DOHH2 (cell line): Measurements from ENCODE around the gene DAAM1.

Source experiments
- EZH2phosphoT487 ChIP-seq: fragments of 200-600 bp; sonication (generic); IDR thresholded peaks from 2 replicates; pipeline ENCODE4 v1.6.1; 2017; ENCODE audit warnings: borderline replicate concordance, mild to moderate bottlenecking, antibody characterized with exemption, low read length, moderate library complexity, mixed read lengths
- TF ChIP-seq, protein P1 (sequence below): fragments of 200-600 bp; sonication (generic); IDR thresholded peaks from one replicate; pipeline ENCODE4 v1.5.1; 2014; ENCODE audit warnings: antibody characterized with exemption, mild to moderate bottlenecking, low read depth, low read length; ENCODE audit not compliant: poor library complexity, severe bottlenecking

DNA sequence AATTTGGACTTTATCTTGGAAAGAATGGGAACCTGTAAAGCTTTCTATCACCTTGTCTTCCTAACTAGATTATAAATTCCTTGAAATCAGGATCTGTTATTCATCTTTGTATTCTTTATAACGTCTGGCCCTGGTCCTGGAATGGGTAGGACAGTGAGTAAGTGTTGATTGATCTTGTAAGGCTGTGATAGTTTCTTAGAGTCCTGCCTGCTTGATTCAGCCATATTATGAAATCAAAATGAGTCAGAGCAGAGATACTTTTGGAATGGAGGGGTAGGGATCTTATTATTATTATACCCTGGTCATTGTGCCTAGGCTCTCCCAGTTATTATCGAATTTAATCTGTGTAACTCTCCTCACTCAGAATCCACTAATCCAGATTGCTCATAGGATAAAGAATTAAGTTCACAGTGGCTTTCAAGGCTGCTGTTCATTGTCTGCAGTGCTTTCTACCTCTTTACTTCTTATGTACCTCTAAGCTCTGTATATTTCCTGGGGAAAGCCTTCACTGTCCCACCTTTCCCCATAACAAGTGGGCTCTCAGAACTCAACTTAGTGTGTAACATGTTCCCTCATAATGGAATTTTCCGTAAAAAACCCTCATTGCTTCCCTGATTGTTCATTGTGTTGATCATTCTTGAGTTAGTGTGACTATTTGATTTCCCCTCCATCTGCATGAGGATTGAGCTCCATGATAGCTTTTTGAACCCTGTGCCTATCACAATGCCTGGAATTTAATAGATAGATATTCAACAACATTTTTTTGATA, 93.3 kb downstream of the DAAM1 start:
- TF ChIP-seq EZH2phosphoT487 = no peak
- TF ChIP-seq, protein P1, sequence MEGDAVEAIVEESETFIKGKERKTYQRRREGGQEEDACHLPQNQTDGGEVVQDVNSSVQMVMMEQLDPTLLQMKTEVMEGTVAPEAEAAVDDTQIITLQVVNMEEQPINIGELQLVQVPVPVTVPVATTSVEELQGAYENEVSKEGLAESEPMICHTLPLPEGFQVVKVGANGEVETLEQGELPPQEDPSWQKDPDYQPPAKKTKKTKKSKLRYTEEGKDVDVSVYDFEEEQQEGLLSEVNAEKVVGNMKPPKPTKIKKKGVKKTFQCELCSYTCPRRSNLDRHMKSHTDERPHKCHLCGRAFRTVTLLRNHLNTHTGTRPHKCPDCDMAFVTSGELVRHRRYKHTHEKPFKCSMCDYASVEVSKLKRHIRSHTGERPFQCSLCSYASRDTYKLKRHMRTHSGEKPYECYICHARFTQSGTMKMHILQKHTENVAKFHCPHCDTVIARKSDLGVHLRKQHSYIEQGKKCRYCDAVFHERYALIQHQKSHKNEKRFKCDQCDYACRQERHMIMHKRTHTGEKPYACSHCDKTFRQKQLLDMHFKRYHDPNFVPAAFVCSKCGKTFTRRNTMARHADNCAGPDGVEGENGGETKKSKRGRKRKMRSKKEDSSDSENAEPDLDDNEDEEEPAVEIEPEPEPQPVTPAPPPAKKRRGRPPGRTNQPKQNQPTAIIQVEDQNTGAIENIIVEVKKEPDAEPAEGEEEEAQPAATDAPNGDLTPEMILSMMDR = no peak
